Natural killer cell (primary cell): ENCODE results near the gene XXYLT1. TPM values are rescaled to one million over a fixed set of nuclear protein-coding genes. Genes with fewer than 3 reads are reported as not detected.

Experiments
- ATAC-seq, 3 donors: fragments of 150-1000 bp in 2 of 3; fragments of 200-7000 bp in 1 of 3; cut with Tn5 transposase; 1 replicate in 1 of 3; 2 replicates in 2 of 3; pipeline ENCODE4 v1.10.0; 2021; ENCODE audit warnings: mild to moderate bottlenecking in 2 of 3, moderate library complexity in 2 of 3
- DNase-seq, 2 donors: peaks; one replicate each; pipeline versions ENCODE4 v3.0.0 to v3.0.0-alpha.2; 2013 to 2021; ENCODE audit warnings: mixed read lengths in 1 of 2
- H3K27ac ChIP-seq: one replicate; pipeline ENCODE4 v1.5.1; 2013; ENCODE audit warnings: mild to moderate bottlenecking, low read length
- H3K27me3 ChIP-seq: one replicate; pipeline ENCODE4 v1.6.1; 2013; ENCODE audit warnings: low read length; ENCODE audit not compliant: control insufficient read depth, insufficient read depth
- H3K36me3 ChIP-seq: one replicate; pipeline ENCODE4 v1.6.1; 2013; ENCODE audit warnings: low read length; ENCODE audit not compliant: control insufficient read depth, insufficient read depth
- H3K4me1 ChIP-seq: one replicate; pipeline ENCODE4 v1.6.1; 2013; ENCODE audit warnings: low read length; ENCODE audit not compliant: control insufficient read depth, insufficient read depth
- H3K4me3 ChIP-seq: one replicate; pipeline ENCODE4 v1.5.1; 2013; ENCODE audit warnings: low read length
- H3K9me3 ChIP-seq: one replicate; pipeline ENCODE4 v1.6.1; 2013; ENCODE audit warnings: low read length; ENCODE audit not compliant: control insufficient read depth, insufficient read depth
- H3K27ac Mint-ChIP-seq, 2 donors: one replicate each; pipeline ENCODE4 v1.8.0; 2022; ENCODE audit warnings: mild to moderate bottlenecking in 2 of 2, mixed read lengths in 2 of 2, moderate library complexity in 1 of 2
- H3K27me3 Mint-ChIP-seq, 2 donors: one replicate each; pipeline ENCODE4 v1.8.0; 2022; ENCODE audit warnings: low read depth in 2 of 2, mixed read lengths in 2 of 2
- H3K36me3 Mint-ChIP-seq: one replicate; pipeline ENCODE4 v1.8.0; 2022; ENCODE audit warnings: mixed read lengths
- H3K4me1 Mint-ChIP-seq, 2 donors: one replicate each; pipeline ENCODE4 v1.8.0; 2022; ENCODE audit warnings: mixed read lengths in 2 of 2
- H3K4me3 Mint-ChIP-seq: one replicate; pipeline ENCODE4 v1.8.0; 2022; ENCODE audit warnings: mild to moderate bottlenecking, moderate library complexity, mixed read lengths
- H3K9me3 Mint-ChIP-seq, 2 donors: one replicate each; pipeline ENCODE4 v1.8.0; 2022; ENCODE audit warnings: mixed read lengths in 2 of 2
- CTCF ChIP-seq: fragments of 200-600 bp; IDR thresholded peaks from one replicate; pipeline ENCODE4 v1.8.0; 2022; ENCODE audit warnings: antibody characterized with exemption
- WGBS: methylation state at CpG from one replicate; pipeline ENCODE4 v1.1.7; 2013; ENCODE audit warnings: missing lambda C conversion rate; ENCODE audit not compliant: insufficient coverage; 5-methylcytosine and 5-hydroxymethylcytosine counted together
- intact Hi-C: fragments of 100-400 bp; cut with micrococcal nuclease; formaldehyde crosslinking; loops from one replicate; pipeline ENCODE4 v1.14.2; 2022
- total RNA-seq, 4 donors: library from RNA; stranded (reverse); fragments of 120-200 nt in 1 of 4; gene quantifications; one replicate each; pipeline versions ENCODE4 v1.2.3 to v1.2.4, GENCODE V29; 2013 to 2022

Gene XXYLT1
- total RNA-seq, 3 donors from 2014 or later (not counting 1 experiment from before 2014, with no cell fraction given), result 8.7 to 13.6 (median 10.2) TPM

GRCh38 chr3:195043607-195044339, 227.2 kb downstream of the XXYLT1 start:
- Histone ChIP-seq H3K4me3 (no peak overlapping the region), H3K4me1 (peaks cover 11% of the 10 kb centered on the region), H3K9me3 (no peaks in the 10 kb centered on the region), H3K27me3 (no peaks in the 10 kb centered on the region), H3K36me3 (no peaks in the 10 kb centered on the region), H3K27ac (no peak overlapping the region)
- no peak for DNase-seq
- H3K36me3 Mint-ChIP-seq, result no peaks in the 10 kb centered on the region
- peaks cover 0 to 4% of the 10 kb centered on the region in 2 donors for H3K27me3 Mint-ChIP-seq
- no peak for ATAC-seq
- H3K9me3 Mint-ChIP-seq, result no peaks in the 10 kb centered on the region
- intact Hi-C loops, result no loop called here
- no peaks in the 10 kb centered on the region for H3K4me1 Mint-ChIP-seq
- no peak for TF ChIP-seq CTCF
- 72% methylated on average over 12 of the region's 12 CpGs for WGBS
- no peak overlapping the region for H3K4me3 Mint-ChIP-seq
- no peak overlapping the region for H3K27ac Mint-ChIP-seq

GRCh38 chr3:195042743-195043606, 228.0 kb downstream of the XXYLT1 start:
- DNase-seq, result no peak
- H3K27ac ChIP-seq, result no peak overlapping the region
- TF ChIP-seq CTCF, result no peak
- H3K4me3 ChIP-seq, result no peak overlapping the region
- intact Hi-C loops, result no loop called here
- no peak overlapping the region for H3K4me3 Mint-ChIP-seq
- WGBS, result 83% methylated on average over 19 of the region's 19 CpGs
- ATAC-seq, result no peak
- peaks cover 11% of the 10 kb centered on the region for H3K4me1 ChIP-seq
- H3K27me3 Mint-ChIP-seq, result peaks cover 4 to 7% of the 10 kb centered on the region in 2 donors
- no peaks in the 10 kb centered on the region for H3K27me3 ChIP-seq
- H3K4me1 Mint-ChIP-seq, result no peaks in the 10 kb centered on the region
- no peaks in the 10 kb centered on the region for H3K36me3 Mint-ChIP-seq
- no peaks in the 10 kb centered on the region for H3K36me3 ChIP-seq
- H3K9me3 ChIP-seq, result no peaks in the 10 kb centered on the region
- no peaks in the 10 kb centered on the region for H3K9me3 Mint-ChIP-seq
- H3K27ac Mint-ChIP-seq, result no peak overlapping the region

GRCh38 chr3:195041871-195042742, 228.9 kb downstream of the XXYLT1 start:
- Mint-ChIP-seq H3K27me3 (peaks cover 4 to 11% of the 10 kb centered on the region in 2 donors), H3K36me3 (no peaks in the 10 kb centered on the region), H3K9me3 (no peaks in the 10 kb centered on the region), H3K27ac (no peak overlapping the region), H3K4me3 (no peak overlapping the region), H3K4me1 (no peaks in the 10 kb centered on the region)
- TF ChIP-seq CTCF, result no peak
- no peak for ATAC-seq
- Histone ChIP-seq H3K36me3 (no peaks in the 10 kb centered on the region), H3K4me1 (peaks cover 11% of the 10 kb centered on the region), H3K27me3 (no peaks in the 10 kb centered on the region), H3K9me3 (no peaks in the 10 kb centered on the region), H3K27ac (no peak overlapping the region), H3K4me3 (no peak overlapping the region)
- DNase-seq, result no peak
- intact Hi-C loops, result no loop called here
- 79% methylated on average over 16 of the region's 16 CpGs for WGBS
